Colonic mucosa (tissue), 4 donors: ENCODE data around the gene EMC8. TPM values are rescaled to one million over a fixed set of nuclear protein-coding genes. Genes with fewer than 3 reads are reported as not detected.

Experiments
- DNase-seq: peaks from one replicate; pipeline ENCODE4 v3.0.0-alpha.2; 2020
- H3K27ac ChIP-seq: fragments of 200-600 bp; one replicate; pipeline ENCODE4 v1.8.0; 2021
- H3K27me3 ChIP-seq: fragments of 200-600 bp; one replicate; pipeline ENCODE4 v1.8.0; 2021
- H3K36me3 ChIP-seq: fragments of 200-600 bp; one replicate; pipeline ENCODE4 v1.8.0; 2021
- H3K4me1 ChIP-seq: fragments of 200-600 bp; one replicate; pipeline ENCODE4 v1.8.0; 2021; ENCODE audit warnings: mild to moderate bottlenecking
- H3K4me3 ChIP-seq: fragments of 200-600 bp; one replicate; pipeline ENCODE4 v1.8.0; 2021
- H3K9ac ChIP-seq, 2 donors: one replicate each; pipeline ENCODE4 v1.7.0; 2013; ENCODE audit warnings: control low read depth in 2 of 2, low read depth in 2 of 2, low read length in 2 of 2
- H3K9me3 ChIP-seq: fragments of 200-600 bp; one replicate; pipeline ENCODE4 v1.8.0; 2021
- CTCF ChIP-seq: fragments of 200-600 bp; IDR thresholded peaks from one replicate; pipeline ENCODE4 v1.8.0; 2022; ENCODE audit warnings: antibody characterized with exemption, mild to moderate bottlenecking
- intact Hi-C: fragments of 100-400 bp; cut with DNase I; formaldehyde crosslinking; loops from one replicate; pipeline ENCODE4 v1.14.1; 2022
- total RNA-seq, 2 donors: library from RNA; stranded (reverse); fragmentation: NEBNext Ultra II Directional in 1 of 2; extraction: Animal tissue kit (Norgen Biotek cat#: 25700) in 1 of 2; gene quantifications; one replicate each; pipeline ENCODE4 v1.2.1, GENCODE V29; 2021
- donor health status: healthy.
- donor health status: DM: no; HTN: no; CAD: no.
- donor health status: DM: no; HTN: no; CAD: no.

EMC8 gene
- total RNA-seq, 2 donors from 2014 or later: 30.6 to 49.8 TPM

DNA sequence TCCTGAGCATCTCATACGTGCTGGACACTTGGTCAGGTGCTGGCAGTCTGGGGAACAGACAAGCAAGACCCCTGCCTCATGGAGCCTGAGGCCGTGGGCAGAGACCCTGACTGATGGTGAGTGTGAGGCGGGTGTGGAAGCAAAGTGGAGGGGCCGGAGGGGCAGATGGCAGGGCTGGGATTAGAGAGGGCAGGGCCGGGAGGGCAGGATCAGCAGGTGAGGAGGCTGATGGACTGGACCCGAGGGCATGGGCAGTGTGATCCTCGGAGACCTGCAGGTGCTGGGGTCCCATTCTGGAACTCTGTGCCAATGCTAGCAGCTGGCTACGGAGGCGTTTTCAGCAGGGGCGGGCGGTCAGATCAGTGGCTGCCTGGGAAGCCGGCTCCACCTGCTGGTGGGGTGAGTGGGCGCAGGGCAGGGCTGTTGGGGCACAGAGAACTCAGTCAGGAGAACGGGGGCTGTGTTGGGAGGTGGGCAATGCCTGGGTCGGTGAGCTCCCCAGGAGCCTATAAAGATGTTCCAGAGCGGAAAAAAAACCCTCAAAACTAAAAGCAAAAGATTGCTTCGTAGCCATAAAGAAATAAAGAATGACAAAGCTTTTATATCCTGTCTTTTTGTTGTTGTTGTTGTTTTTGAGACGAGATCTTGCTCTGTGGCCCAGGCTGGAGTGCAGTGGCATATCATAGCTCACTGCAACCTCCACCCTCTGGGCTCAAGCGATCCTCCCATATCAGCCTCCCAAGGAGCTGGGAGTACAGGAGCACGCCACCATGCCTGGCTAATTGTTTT lies 39.5 kb downstream of the EMC8 start:
- no peak overlapping the region for H3K4me3 ChIP-seq

GRCh38 chr16:85759136-85759535 lies 40.2 kb downstream of the EMC8 start:
- no peak for DNase-seq
- no peaks in the 10 kb centered on the region for H3K27me3 ChIP-seq
- intact Hi-C loops: no loop called here
- no peaks in the 10 kb centered on the region for H3K36me3 ChIP-seq
- H3K4me3 ChIP-seq: no peak overlapping the region
- no peak overlapping the region for H3K27ac ChIP-seq
- no peaks in the 10 kb centered on the region for H3K4me1 ChIP-seq
- H3K9ac ChIP-seq: no peak overlapping the region
- no peak for TF ChIP-seq CTCF
- H3K9me3 ChIP-seq: no peaks in the 10 kb centered on the region

More for the DNA sequence above, 39.5 kb downstream of the EMC8 start:
- Histone ChIP-seq H3K9ac (no peak overlapping the region), H3K27me3 (no peaks in the 10 kb centered on the region), H3K27ac (no peak overlapping the region), H3K4me1 (no peaks in the 10 kb centered on the region), H3K36me3 (no peaks in the 10 kb centered on the region), H3K9me3 (no peaks in the 10 kb centered on the region)
- TF ChIP-seq CTCF: peak; percentile 32
- DNase-seq: no peak
- intact Hi-C loops: no loop called here

- H3K36me3 ChIP-seq: no peaks in the 10 kb centered on the region
- peaks cover 6% of the 10 kb centered on the region for H3K27me3 ChIP-seq
- intact Hi-C loops: no loop called here
- H3K9ac ChIP-seq: no peak overlapping the region
- no peak overlapping the region for H3K27ac ChIP-seq
- TF ChIP-seq CTCF: no peak
- no peak overlapping the region for H3K4me3 ChIP-seq
- no peak for DNase-seq
- H3K9me3 ChIP-seq: no peaks in the 10 kb centered on the region
- no peaks in the 10 kb centered on the region for H3K4me1 ChIP-seq
Observed at GRCh38 chr16:85757341-85757822, 42.0 kb downstream of the EMC8 start.

DNA sequence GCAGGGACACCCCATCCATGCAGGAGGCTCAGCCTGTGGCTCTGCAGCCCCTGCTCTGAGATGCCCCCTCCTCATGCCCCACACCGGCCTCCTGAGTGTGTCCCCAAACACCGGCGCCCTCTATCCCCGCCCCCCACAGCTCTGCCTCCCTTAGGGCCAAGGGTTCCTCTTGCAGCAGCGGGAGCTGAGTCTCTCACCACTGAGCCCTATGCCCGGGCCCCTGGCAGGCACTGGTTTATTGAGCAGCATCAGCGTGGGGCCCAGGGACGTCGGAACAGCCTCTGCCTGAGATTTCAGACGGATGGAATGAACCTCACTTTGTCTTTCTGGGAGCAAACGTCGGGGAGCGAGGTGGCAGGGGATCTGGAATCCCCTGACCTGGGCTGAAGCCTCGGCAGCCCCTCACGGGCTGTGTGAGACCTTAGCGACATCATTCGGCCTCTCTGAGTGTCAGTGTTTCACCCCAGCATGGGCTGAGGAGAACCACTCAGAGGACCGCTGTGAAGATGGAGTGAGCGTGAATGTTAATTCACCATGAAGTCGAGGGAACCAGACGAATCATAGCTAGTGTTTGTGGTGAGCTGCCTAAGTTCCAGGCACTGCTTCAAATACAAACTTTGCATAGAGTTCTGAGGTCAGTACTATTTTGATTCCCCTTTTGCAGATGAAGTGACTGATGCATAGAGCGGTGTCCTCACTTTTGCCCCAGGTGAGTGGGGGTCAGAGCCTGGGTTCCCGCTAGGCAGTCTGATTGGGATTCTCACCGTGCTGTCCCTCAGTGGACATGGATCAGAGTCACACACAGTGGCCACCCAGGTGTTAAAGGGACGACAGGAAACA lies 43.2 kb downstream of the EMC8 start:
- no peak overlapping the region for H3K4me3 ChIP-seq
- H3K4me1 ChIP-seq: peaks cover 5% of the 10 kb centered on the region
- no peaks in the 10 kb centered on the region for H3K9me3 ChIP-seq
- H3K27me3 ChIP-seq: peaks cover 18% of the 10 kb centered on the region
- peak overlapping the region in 1 of 2 donors; percentile 43 for H3K9ac ChIP-seq
- no peak for DNase-seq
- H3K36me3 ChIP-seq: no peaks in the 10 kb centered on the region
- intact Hi-C loops: no loop called here
- no peak overlapping the region for H3K27ac ChIP-seq
- TF ChIP-seq CTCF: no peak

DNA sequence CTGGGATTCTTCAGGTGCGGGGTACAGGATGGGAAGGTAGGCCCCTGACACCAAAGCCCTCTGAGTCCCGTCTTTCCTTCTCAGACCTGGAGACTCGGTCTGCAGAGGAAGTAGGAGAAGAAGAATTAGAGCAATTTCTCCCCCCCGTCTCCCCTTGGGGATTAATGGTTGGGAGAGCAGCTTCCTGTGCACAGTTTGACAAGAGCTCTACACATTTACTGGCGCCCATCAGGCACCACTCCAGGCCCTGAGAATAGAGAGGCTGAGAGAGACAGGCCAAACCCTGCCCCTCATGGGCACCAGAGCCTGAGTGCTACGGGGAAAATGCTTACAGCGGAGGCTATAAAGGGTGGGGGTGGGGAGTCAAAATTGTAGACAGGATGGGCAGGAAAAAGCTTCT lies 44.9 kb downstream of the EMC8 start:
- Histone ChIP-seq H3K36me3 (no peaks in the 10 kb centered on the region), H3K27me3 (peaks cover 30% of the 10 kb centered on the region), H3K9ac (no peak overlapping the region), H3K4me3 (no peak overlapping the region), H3K4me1 (peaks cover 5% of the 10 kb centered on the region), H3K9me3 (no peaks in the 10 kb centered on the region), H3K27ac (no peak overlapping the region)
- no peak for TF ChIP-seq CTCF
- no peak for DNase-seq
- intact Hi-C loops: no loop called here
